ENCODE measurements around the gene ARPC5.

GRCh38 chr1:183609759-183610452 is 25.7 kb downstream of the ARPC5 start:
- TF ChIP-seq RBM39 (optimal IDR thresholded peaks at IDR 0.05; ENCODE audit: low read depth, low read length) (no peak), ARID1B (IDR thresholded peaks at IDR 0.05) (no peak), HMGXB4 (CRISPR knock-in tag; IDR thresholded peaks at IDR 0.05) (no peak), GATAD2A (IDR thresholded peaks at IDR 0.05) (no peak), NCOA2 (IDR thresholded peaks at IDR 0.05; ENCODE audit: partially characterized antibody in 2 of 2) (no peak), CHD2 (IDR thresholded peaks at IDR 0.05; ENCODE audit: low read depth, low read length) (no peak), PRDM10 (IDR thresholded peaks at IDR 0.05; ENCODE audit: partially characterized antibody) (no peak), POLR2AphosphoS5 (IDR thresholded peaks at IDR 0.05; ENCODE audit: control insufficient read depth, insufficient read depth, low read depth, low read length) (no peak), USF2 (CRISPR knock-in tag; IDR thresholded peaks at IDR 0.05) (no peak), NELFE (IDR thresholded peaks at IDR 0.05; ENCODE audit: insufficient read depth, insufficient read length) (no peak), FOXJ3 (CRISPR knock-in tag; IDR thresholded peaks at IDR 0.05) (no peak), TAF1 (IDR thresholded peaks at IDR 0.05; ENCODE audit: control insufficient read depth, extremely low read depth, insufficient read depth, low read length, severe bottlenecking) (no peak)
- TF ChIP-seq, protein P1, sequence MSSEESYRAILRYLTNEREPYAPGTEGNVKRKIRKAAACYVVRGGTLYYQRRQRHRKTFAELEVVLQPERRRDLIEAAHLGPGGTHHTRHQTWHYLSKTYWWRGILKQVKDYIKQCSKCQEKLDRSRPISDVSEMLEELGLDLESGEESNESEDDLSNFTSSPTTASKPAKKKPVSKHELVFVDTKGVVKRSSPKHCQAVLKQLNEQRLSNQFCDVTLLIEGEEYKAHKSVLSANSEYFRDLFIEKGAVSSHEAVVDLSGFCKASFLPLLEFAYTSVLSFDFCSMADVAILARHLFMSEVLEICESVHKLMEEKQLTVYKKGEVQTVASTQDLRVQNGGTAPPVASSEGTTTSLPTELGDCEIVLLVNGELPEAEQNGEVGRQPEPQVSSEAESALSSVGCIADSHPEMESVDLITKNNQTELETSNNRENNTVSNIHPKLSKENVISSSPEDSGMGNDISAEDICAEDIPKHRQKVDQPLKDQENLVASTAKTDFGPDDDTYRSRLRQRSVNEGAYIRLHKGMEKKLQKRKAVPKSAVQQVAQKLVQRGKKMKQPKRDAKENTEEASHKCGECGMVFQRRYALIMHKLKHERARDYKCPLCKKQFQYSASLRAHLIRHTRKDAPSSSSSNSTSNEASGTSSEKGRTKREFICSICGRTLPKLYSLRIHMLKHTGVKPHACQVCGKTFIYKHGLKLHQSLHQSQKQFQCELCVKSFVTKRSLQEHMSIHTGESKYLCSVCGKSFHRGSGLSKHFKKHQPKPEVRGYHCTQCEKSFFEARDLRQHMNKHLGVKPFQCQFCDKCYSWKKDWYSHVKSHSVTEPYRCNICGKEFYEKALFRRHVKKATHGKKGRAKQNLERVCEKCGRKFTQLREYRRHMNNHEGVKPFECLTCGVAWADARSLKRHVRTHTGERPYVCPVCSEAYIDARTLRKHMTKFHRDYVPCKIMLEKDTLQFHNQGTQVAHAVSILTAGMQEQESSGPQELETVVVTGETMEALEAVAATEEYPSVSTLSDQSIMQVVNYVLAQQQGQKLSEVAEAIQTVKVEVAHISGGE (CRISPR knock-in tag; IDR thresholded peaks at IDR 0.05): no peak
- TF ChIP-seq, protein P2, sequence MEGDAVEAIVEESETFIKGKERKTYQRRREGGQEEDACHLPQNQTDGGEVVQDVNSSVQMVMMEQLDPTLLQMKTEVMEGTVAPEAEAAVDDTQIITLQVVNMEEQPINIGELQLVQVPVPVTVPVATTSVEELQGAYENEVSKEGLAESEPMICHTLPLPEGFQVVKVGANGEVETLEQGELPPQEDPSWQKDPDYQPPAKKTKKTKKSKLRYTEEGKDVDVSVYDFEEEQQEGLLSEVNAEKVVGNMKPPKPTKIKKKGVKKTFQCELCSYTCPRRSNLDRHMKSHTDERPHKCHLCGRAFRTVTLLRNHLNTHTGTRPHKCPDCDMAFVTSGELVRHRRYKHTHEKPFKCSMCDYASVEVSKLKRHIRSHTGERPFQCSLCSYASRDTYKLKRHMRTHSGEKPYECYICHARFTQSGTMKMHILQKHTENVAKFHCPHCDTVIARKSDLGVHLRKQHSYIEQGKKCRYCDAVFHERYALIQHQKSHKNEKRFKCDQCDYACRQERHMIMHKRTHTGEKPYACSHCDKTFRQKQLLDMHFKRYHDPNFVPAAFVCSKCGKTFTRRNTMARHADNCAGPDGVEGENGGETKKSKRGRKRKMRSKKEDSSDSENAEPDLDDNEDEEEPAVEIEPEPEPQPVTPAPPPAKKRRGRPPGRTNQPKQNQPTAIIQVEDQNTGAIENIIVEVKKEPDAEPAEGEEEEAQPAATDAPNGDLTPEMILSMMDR (IDR thresholded peaks at IDR 0.05 in 2 of 3, conservative IDR thresholded peaks at IDR 0.05 in 1 of 3; ENCODE audit: insufficient read depth in 2 of 3, low read depth in 1 of 3, low read length in 3 of 3): no peak

All from K562 (cell line).